ENCODE measurements around the gene GNG14. TPM values are rescaled to one million over a fixed set of nuclear protein-coding genes. Genes with fewer than 3 reads are reported as not detected.

Gene GNG14
- total RNA-seq, 1 experiment from 2014 or later: not detected

DNA sequence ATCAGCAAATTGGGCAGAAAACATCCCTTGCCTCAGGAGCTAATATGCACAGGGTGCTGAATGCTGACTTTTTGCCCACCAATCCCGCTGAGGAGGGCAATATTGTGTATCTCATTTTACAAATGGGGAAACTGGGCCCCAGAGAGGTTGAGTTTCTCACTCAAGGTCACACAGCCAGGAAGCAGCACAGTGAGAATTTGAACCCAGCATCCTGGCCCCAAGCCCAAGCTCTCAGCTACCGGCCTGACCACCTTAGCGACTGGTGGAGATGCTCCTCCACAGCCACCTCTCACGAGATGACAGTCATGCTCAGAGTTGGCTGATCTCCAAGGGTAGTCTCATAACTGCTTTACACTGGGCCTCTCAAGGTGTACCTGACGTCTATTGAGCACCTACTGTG is 5.2 kb downstream of the GNG14 start:
- TF ChIP-seq, protein P1, sequence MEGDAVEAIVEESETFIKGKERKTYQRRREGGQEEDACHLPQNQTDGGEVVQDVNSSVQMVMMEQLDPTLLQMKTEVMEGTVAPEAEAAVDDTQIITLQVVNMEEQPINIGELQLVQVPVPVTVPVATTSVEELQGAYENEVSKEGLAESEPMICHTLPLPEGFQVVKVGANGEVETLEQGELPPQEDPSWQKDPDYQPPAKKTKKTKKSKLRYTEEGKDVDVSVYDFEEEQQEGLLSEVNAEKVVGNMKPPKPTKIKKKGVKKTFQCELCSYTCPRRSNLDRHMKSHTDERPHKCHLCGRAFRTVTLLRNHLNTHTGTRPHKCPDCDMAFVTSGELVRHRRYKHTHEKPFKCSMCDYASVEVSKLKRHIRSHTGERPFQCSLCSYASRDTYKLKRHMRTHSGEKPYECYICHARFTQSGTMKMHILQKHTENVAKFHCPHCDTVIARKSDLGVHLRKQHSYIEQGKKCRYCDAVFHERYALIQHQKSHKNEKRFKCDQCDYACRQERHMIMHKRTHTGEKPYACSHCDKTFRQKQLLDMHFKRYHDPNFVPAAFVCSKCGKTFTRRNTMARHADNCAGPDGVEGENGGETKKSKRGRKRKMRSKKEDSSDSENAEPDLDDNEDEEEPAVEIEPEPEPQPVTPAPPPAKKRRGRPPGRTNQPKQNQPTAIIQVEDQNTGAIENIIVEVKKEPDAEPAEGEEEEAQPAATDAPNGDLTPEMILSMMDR (conservative IDR thresholded peaks at IDR 0.05): no peak
- Histone ChIP-seq H4K8ac (replicated peaks; ENCODE audit: insufficient read length, low read depth, low read length) (no peak overlapping the region), H3K4me2 (ENCODE audit: insufficient read depth, insufficient read length, low read length) (no peak overlapping the region), H3K18ac (ENCODE audit: insufficient read length, low read depth, low read length) (no peak overlapping the region), H3K56ac (ENCODE audit: insufficient read length, low read depth, low read length) (no peak overlapping the region), H2BK15ac (ENCODE audit: low read depth, low read length) (no peak overlapping the region), H2AK5ac (ENCODE audit: insufficient read length, low read length) (no peak overlapping the region), H3K23ac (ENCODE audit: insufficient read length, low read depth, low read length) (no peak overlapping the region), H3K27me3 (ENCODE audit: insufficient read depth, low read length) (no peaks in the 10 kb centered on the region), H2AFZ (ENCODE audit: low read length) (no peak overlapping the region), H3T11ph (ENCODE audit: low read length) (no peak overlapping the region), H3K14ac (ENCODE audit: insufficient read depth, low read length) (no peak overlapping the region), H3K79me2 (ENCODE audit: insufficient read depth, low read length) (no peaks in the 10 kb centered on the region), H3K9me3 (ENCODE audit: control insufficient read depth, low read depth, low read length) (no peaks in the 10 kb centered on the region), H3K23me2 (ENCODE audit: insufficient read length, low read depth, low read length, poor library complexity, severe bottlenecking) (peaks cover 4% of the 10 kb centered on the region), H4K20me1 (ENCODE audit: control insufficient read depth, insufficient read depth, insufficient read length) (peaks cover 3% of the 10 kb centered on the region), H4K5ac (ENCODE audit: insufficient read length, low read depth, low read length) (no peak overlapping the region), H3K4ac (ENCODE audit: low read depth, low read length) (no peak overlapping the region), H3K27ac (ENCODE audit: insufficient read length, low read depth, low read length) (no peak overlapping the region), H3K4me1 (ENCODE audit: insufficient read depth, low read length) (0 out of 2 replicates have a peak, but pooled peaks cover 2% of the 10 kb centered on the region), H3K9ac (ENCODE audit: extremely low read depth, insufficient read length, low read length) (no peak overlapping the region), H3K79me1 (ENCODE audit: insufficient read depth, low read depth, low read length, poor library complexity, severe bottlenecking) (no peaks in the 10 kb centered on the region), H2BK5ac (ENCODE audit: insufficient read length, low read length) (no peak overlapping the region), H2BK20ac (ENCODE audit: low read depth, low read length, poor library complexity, severe bottlenecking) (no peak overlapping the region), H4K91ac (ENCODE audit: insufficient read length, low read depth, low read length) (no peak overlapping the region), H2BK12ac (ENCODE audit: insufficient read length, low read depth, low read length) (no peak overlapping the region), H2BK120ac (ENCODE audit: low read depth, low read length, poor library complexity, severe bottlenecking) (no peak overlapping the region)
- no CpG with 5 or more reads among the region's 5 CpGs for WGBS (ENCODE audit: extremely low coverage, insufficient read length, low lambda C conversion rate)
- H3K27ac Mint-ChIP-seq: peak overlapping the region in 1 of 3 experiments; percentile 18; a peak in 1 of 7 replicates
- no peak for DNase-seq
- H3K4me3 Mint-ChIP-seq: no peak overlapping the region
- H3K4me1 Mint-ChIP-seq: 0 out of 4 replicates have a peak, but pooled peaks cover 0 to 2% of the 10 kb centered on the region in 2 experiments
- H3K36me3 Mint-ChIP-seq (ENCODE audit: insufficient read depth in 1 of 3, low read depth in 3 of 3): peaks cover 0 to 3% (median 0%) of the 10 kb centered on the region in 3 experiments; a peak in 3 of 7 replicates
- H3K9me3 Mint-ChIP-seq: no peaks in the 10 kb centered on the region
- H3K27me3 Mint-ChIP-seq (ENCODE audit: low read depth): no peaks in the 10 kb centered on the region; the same call in 1 of the 2 replicates
